Prostate gland (tissue), 2 donors: ENCODE results near the gene TRIO. TPM values are rescaled to one million over a fixed set of nuclear protein-coding genes. Genes with fewer than 3 reads are reported as not detected.
A peak's percentile ranks its signal among the peaks of the same experiment; 100 is the strongest.

ENCODE experiments used
- DNase-seq: peaks from one replicate; pipeline ENCODE4 v3.0.0-alpha.2; 2019; ENCODE audit warnings: low spot score
- H3K27ac ChIP-seq, 2 donors: fragments of 200-600 bp; sonication (generic); 2 replicates each; pipeline ENCODE4 v1.5.1; 2017 to 2019
- H3K27me3 ChIP-seq: fragments of 200-600 bp; sonication (generic); replicated peaks from 2 replicates; pipeline ENCODE4 v1.5.1; 2019; ENCODE audit not compliant: insufficient read depth
- H3K36me3 ChIP-seq, 2 donors: fragments of 200-600 bp; sonication (generic); 1 replicate in 1 of 2; 2 replicates in 1 of 2; pipeline versions ENCODE4 v1.5.1 to v1.8.1; 2017 to 2019
- H3K4me1 ChIP-seq: fragments of 200-600 bp; sonication (generic); replicated peaks from 2 replicates; pipeline ENCODE4 v1.5.1; 2019
- H3K4me3 ChIP-seq, 2 donors: fragments of 200-600 bp; sonication (generic); 2 replicates each; pipeline ENCODE4 v1.5.1; 2017 to 2019
- H3K9me3 ChIP-seq: fragments of 200-600 bp; sonication (generic); 2 replicates; pipeline ENCODE4 v1.5.1; 2017
- POLR2A ChIP-seq: fragments of 450-650 bp; IDR thresholded peaks from one replicate; pipeline ENCODE4 v1.6.1; 2016; ENCODE audit warnings: antibody characterized with exemption, mild to moderate bottlenecking
- POLR2AphosphoS5 ChIP-seq: sonication (generic); formaldehyde crosslinking; IDR thresholded peaks from one replicate; pipeline ENCODE4 v1.6.1; 2017; ENCODE audit warnings: antibody characterized with exemption
- WGBS: methylation state at CpG from one replicate; pipeline ENCODE4 v1.1.5; 2018; 5-methylcytosine and 5-hydroxymethylcytosine counted together
- intact Hi-C: fragments of 100-400 bp; cut with DNase I; formaldehyde crosslinking; loops from one replicate; pipeline ENCODE4 v1.14.2; 2022
- total RNA-seq, 2 donors: library from RNA; depleted of rRNA; stranded (reverse); fragments of >200 nt; gene quantifications; one replicate each; pipeline ENCODE4 v1.1.0, GENCODE V29; 2016
- TF ChIP-seq, protein P1 (sequence below), 4 experiments: fragments of 200-600 bp in 2 of 4; fragments of 450-650 bp in 2 of 4; sonication (generic) in 2 of 4; IDR thresholded peaks; 1 replicate in 3 of 4; 2 replicates in 1 of 4; pipeline ENCODE4 v1.5.1; 2016 to 2019; ENCODE audit warnings: antibody characterized with exemption in 4 of 4, mild to moderate bottlenecking in 2 of 4, moderate library complexity in 2 of 4

Gene TRIO
- total RNA-seq, 2 donors from 2014 or later: 90.3 to 197 TPM

DNA sequence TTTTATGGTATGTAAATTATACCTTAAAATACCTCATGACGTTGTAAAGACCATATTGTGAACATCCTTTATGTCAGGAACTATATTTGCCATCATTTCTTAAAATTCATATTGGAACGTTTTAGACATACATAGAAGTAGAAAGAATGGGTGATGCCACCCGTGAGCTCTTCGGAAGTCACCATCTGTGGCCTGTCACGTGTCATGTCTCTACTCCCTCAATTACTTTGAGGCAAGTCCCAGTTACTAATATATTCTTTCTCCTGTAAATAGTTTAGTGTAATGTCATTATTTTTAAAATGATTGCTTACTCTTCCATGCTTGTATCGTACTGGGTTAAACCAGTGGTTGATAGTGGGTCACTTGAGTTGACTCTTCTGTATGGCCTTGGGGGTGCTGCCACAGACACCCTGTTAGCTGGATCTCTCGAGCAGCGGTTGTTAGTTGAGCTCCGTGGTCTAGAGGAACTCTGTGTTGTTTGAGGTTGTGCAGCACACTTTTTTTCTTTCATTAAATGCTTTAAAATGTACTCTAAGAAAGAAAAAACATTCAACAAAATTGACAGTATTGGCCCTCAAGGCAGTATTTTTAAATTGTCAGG, 66.2 kb downstream of the TRIO start:
- no peak for DNase-seq
- WGBS: 92% methylated on average over 9 of the region's 9 CpGs
- H3K9me3 ChIP-seq: no peaks in the 10 kb centered on the region
- no peak for TF ChIP-seq POLR2A
- TF ChIP-seq, protein P1, sequence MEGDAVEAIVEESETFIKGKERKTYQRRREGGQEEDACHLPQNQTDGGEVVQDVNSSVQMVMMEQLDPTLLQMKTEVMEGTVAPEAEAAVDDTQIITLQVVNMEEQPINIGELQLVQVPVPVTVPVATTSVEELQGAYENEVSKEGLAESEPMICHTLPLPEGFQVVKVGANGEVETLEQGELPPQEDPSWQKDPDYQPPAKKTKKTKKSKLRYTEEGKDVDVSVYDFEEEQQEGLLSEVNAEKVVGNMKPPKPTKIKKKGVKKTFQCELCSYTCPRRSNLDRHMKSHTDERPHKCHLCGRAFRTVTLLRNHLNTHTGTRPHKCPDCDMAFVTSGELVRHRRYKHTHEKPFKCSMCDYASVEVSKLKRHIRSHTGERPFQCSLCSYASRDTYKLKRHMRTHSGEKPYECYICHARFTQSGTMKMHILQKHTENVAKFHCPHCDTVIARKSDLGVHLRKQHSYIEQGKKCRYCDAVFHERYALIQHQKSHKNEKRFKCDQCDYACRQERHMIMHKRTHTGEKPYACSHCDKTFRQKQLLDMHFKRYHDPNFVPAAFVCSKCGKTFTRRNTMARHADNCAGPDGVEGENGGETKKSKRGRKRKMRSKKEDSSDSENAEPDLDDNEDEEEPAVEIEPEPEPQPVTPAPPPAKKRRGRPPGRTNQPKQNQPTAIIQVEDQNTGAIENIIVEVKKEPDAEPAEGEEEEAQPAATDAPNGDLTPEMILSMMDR (IDR thresholded peaks at IDR 0.05): no peak
- TF ChIP-seq POLR2AphosphoS5: no peak
- intact Hi-C loops: no loop called here
- H3K36me3 ChIP-seq: no peaks in the 10 kb centered on the region
- no peaks in the 10 kb centered on the region for H3K27me3 ChIP-seq
- H3K27ac ChIP-seq: no peak overlapping the region
- no peak overlapping the region for H3K4me3 ChIP-seq
- H3K4me1 ChIP-seq: peaks cover 9% of the 10 kb centered on the region

DNA sequence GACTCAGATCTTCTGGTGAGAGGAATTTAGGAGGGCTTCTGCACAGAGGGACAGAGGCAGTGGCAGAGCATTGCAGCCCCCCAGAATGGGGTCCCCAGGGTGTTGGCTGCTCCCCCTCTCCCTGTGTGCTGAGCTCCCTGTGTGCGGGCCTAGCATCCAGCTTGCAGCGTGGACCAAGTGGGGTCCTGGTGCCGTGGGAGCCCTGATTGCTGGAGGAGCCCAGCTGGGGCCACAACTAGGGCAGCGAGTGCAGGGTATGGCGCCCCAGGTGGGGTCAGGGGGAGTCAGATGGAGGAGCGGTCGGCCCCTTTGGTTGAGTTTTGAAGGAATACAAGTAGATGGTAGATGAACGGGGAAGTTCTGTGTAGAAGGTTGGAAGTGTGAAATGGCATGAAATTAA, 66.7 kb downstream of the TRIO start:
- intact Hi-C loops: no loop called here
- H3K27ac ChIP-seq: no peak overlapping the region
- TF ChIP-seq POLR2A (no peak), POLR2AphosphoS5 (no peak)
- TF ChIP-seq, protein P1 (IDR thresholded peaks at IDR 0.05): no peak
- H3K4me1 ChIP-seq: peaks cover 9% of the 10 kb centered on the region
- H3K4me3 ChIP-seq: no peak overlapping the region
- no peaks in the 10 kb centered on the region for H3K27me3 ChIP-seq
- no peaks in the 10 kb centered on the region for H3K9me3 ChIP-seq
- H3K36me3 ChIP-seq: no peaks in the 10 kb centered on the region
- over 99% methylated on average over 8 of the region's 8 CpGs for WGBS
- no peak for DNase-seq

DNA sequence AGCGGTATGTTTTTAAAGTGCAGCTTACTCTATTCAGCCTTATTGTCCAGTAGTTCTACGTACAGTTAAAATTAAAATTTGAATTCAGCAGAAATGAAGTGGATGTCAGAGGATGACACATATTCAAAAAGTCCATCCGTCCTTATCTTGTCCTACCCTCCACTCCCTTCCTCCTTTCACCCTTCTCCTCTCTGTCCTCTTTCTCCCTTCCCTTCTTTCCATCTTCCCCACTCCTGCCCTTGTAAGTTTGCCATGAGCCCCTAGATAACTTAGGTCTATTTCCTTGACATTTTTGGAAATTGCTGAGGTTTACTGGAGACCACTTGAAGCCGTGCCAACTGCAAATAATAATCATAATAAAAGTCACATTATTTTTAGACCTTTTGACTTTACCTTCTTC, 67.6 kb downstream of the TRIO start:
- intact Hi-C loops: no loop called here
- H3K27ac ChIP-seq: no peak overlapping the region
- no peaks in the 10 kb centered on the region for H3K36me3 ChIP-seq
- no peak for DNase-seq
- TF ChIP-seq POLR2A (no peak), POLR2AphosphoS5 (no peak)
- TF ChIP-seq, protein P1 (IDR thresholded peaks at IDR 0.05): no peak
- no peaks in the 10 kb centered on the region for H3K9me3 ChIP-seq
- H3K4me1 ChIP-seq: peaks cover 9% of the 10 kb centered on the region
- 68% methylated on average over 4 of the region's 4 CpGs for WGBS
- H3K4me3 ChIP-seq: no peak overlapping the region
- H3K27me3 ChIP-seq: no peaks in the 10 kb centered on the region

DNA sequence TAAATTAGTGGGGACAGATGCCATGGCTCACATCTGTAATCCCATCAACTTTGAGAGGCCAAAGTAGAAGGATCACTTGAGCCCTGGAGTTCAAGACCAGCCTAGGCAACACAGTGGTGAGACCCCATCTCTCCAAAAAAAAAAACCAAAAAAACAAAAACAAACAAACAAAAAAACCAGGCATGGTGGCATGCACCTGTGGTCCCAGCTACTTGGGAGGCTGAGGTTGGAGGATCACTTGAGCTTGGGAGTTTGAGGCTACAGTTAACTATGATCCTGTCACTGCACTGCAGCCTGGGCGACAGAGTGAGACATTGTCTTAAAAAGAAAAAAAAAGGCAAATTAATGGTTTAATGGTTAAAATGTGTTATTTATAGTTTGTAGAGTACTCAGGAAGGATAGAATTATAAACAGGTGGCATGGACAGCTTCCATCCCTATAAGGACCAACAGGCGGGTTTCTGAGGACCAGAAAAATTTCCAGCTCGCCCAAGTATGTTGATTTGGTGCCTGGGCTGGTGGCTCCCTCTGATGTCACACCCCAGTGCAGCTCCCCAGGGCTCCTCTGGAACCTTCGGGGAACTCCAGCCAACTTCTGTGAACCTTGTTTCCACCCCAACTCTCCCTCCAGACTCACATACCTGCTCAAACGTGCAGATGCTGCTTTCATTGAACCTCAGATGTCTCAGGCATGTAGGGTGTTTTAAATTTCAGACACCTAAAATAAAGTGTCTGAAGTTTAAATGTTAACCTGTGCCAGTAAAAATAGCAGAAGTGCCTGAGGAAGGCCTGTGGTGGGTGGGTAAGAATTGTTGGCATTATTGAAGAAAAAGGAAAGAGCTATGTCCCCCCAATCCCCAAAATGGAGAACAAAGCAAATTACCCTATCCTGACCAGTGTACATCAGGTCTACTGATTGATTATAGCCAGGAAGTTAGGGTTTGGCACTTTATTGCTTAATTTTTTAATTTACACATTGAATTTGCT, 69.0 kb downstream of the TRIO start:
- no peak for DNase-seq
- peak overlapping the region in 1 of 2 donors; percentile 4 for H3K27ac ChIP-seq
- H3K9me3 ChIP-seq: no peaks in the 10 kb centered on the region
- no peak overlapping the region for H3K4me3 ChIP-seq
- H3K27me3 ChIP-seq: no peaks in the 10 kb centered on the region
- H3K36me3 ChIP-seq: no peaks in the 10 kb centered on the region
- peaks cover 9% of the 10 kb centered on the region for H3K4me1 ChIP-seq
- TF ChIP-seq, protein P1 (IDR thresholded peaks at IDR 0.05): no peak
- WGBS: 65% methylated on average over 5 of the region's 5 CpGs
- intact Hi-C loops: no loop called here
